ENCODE data around the gene SMYD3.

- no peak for TF ChIP-seq CTCF (IDR thresholded peaks at IDR 0.05)
- TF ChIP-seq POLR2A (IDR thresholded peaks at IDR 0.05), result no peak
These were observed 505.8 kb downstream of the SMYD3 start for GRCh38 chr1:246001142-246001836.
